ENCODE results near the gene MTA2.

The MTA2 gene

DNA sequence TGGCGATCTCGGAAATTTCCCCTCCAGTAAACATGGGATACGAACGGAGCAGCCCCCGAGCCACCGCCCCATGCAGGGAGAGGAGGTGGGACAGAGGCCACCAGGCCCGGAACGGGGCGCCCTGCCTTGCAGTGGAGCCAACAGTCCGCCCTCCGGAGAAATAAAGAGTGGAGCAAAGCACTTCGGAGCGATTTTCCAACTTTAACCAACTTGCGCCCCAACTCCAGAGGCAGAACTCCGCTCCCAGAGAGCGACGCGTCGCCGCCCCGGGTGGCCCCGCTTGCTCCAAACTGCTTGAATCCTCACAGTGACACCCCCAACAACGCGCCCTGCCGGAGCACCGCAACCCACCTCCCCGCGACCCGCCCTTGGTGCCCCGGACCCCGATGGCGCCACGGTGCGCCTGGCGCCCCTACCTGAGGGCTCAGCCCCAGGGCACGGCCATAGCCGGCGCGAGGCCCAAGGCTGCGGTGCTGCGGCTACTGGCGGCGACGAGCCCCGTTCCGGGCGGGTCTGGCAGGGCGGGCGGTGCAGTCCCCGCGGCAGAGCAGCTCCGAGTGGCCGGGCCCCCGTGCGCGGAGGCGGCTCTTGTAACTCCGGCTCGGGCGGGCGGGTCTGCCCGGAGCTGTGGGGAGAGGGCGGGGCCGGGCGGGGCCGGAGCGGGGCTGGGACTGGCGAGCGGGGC, 55.3 kb downstream of the MTA2 start, which contains the start of gene AHNAK:
Gene AHNAK (minus strand): TSS at position 563 of the 685 bp plus-strand sequence. CDS start 10,708 bp downstream, outside the sequence.
- H3K4me3 ChIP-seq (replicated peaks in 1 of 2; ENCODE audit: low read depth in 2 of 2, low read length in 2 of 2) = peak within 1 kb of the TSS; percentile 93 to 95
- peak; percentile 59 to 75 for DNase-seq (ENCODE audit: low read depth in 2 of 2)
- TF ChIP-seq, protein P1, sequence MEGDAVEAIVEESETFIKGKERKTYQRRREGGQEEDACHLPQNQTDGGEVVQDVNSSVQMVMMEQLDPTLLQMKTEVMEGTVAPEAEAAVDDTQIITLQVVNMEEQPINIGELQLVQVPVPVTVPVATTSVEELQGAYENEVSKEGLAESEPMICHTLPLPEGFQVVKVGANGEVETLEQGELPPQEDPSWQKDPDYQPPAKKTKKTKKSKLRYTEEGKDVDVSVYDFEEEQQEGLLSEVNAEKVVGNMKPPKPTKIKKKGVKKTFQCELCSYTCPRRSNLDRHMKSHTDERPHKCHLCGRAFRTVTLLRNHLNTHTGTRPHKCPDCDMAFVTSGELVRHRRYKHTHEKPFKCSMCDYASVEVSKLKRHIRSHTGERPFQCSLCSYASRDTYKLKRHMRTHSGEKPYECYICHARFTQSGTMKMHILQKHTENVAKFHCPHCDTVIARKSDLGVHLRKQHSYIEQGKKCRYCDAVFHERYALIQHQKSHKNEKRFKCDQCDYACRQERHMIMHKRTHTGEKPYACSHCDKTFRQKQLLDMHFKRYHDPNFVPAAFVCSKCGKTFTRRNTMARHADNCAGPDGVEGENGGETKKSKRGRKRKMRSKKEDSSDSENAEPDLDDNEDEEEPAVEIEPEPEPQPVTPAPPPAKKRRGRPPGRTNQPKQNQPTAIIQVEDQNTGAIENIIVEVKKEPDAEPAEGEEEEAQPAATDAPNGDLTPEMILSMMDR (IDR thresholded peaks at IDR 0.05; ENCODE audit: low read depth, low read length) = no peak

DNA sequence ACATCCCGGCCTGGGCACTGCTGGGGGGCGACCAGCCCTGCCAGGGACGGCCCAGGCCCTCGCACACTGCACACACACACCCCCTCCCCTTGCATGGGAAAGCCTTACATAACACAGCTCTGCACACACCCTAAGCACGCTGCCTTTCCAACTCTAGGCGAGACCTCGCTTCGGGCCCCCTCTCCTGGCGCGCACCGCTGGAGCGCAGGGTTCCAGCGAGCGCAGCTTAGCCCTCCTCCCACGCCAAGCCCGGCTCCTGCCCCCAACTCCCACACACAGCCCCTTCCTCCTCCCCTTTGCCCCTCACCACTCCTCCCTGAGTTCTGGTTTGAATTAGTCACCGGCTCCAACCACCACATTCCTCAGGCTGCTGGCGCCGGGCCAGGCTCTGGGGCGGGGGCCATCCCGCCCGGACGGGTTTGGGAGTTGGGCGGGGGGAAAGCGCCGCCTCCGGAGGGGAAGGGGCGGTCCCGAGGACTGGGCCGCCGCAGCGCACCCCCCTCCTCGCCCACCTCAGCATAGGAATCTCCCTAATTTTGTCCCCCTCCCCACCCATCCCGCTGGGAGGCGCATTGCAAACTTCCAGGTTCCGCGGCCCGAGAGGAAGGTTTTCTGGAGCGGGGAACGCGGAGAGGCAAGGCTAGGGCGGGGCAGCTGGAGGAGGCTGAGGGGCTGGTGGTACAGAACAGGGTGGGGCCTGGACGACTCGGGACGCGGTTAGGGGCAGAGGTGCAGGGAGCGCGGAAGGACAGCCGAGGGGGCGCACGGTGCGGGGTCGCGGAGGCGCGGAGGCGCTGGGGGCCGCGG, 56.0 kb downstream of the MTA2 start:
- peak; percentile 94 to 96 for DNase-seq (ENCODE audit: low read depth in 2 of 2)
- TF ChIP-seq, protein P1 (IDR thresholded peaks at IDR 0.05; ENCODE audit: low read depth, low read length) = no peak

DNA sequence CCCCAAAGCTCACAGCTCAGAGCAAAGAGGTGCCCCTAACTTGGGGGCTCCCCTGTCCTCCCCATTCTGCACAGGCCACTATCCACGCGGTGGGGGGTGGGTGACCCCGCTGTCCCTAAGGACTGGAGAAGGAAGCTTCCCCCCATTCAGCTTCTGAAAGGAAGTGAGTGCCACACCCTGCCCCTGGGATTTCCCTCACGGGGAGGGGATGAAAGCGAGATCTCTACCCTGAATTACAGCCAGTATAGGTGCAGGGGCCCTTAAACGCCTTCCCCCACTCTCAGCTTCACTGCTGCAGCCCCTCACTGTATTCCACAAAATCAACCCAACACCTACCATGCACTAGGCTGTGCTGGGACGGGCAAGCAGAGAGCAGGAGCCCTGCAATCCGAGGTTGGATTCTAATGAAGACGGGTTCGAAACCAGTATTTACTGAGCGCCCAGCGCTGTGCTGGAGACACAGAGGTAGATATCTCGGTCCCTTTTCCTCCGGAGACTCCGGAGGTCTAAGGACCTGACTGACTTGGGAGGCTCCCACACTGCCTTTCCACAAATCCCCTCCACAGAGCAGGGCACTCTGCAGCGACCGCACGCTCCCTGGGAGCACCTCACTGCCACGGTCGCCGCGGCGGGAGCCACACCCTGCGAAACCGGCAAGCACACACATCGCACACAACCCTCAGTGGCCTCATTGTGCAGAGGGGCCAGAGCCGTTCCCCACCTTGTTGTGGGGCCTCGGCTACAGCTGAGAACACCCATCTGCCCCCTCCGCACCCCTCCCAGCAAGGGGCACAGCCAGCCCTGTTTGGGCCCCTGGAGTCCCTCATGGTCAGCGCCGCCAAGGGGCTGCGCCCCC, 56.9 kb downstream of the MTA2 start:
- peak in 1 of 2 donors; percentile 45 for DNase-seq (ENCODE audit: low read depth in 2 of 2)
- H3K4me3 ChIP-seq (replicated peaks in 1 of 2; ENCODE audit: low read depth in 2 of 2, low read length in 2 of 2) = peak overlapping the region; percentile 93 to 95
- TF ChIP-seq, protein P1 (IDR thresholded peaks at IDR 0.05; ENCODE audit: low read depth, low read length) = no peak

More for the DNA sequence above, 56.0 kb downstream of the MTA2 start:
- peak overlapping the region; percentile 93 to 95 for H3K4me3 ChIP-seq (replicated peaks in 1 of 2; ENCODE audit: low read depth in 2 of 2, low read length in 2 of 2)

DNA sequence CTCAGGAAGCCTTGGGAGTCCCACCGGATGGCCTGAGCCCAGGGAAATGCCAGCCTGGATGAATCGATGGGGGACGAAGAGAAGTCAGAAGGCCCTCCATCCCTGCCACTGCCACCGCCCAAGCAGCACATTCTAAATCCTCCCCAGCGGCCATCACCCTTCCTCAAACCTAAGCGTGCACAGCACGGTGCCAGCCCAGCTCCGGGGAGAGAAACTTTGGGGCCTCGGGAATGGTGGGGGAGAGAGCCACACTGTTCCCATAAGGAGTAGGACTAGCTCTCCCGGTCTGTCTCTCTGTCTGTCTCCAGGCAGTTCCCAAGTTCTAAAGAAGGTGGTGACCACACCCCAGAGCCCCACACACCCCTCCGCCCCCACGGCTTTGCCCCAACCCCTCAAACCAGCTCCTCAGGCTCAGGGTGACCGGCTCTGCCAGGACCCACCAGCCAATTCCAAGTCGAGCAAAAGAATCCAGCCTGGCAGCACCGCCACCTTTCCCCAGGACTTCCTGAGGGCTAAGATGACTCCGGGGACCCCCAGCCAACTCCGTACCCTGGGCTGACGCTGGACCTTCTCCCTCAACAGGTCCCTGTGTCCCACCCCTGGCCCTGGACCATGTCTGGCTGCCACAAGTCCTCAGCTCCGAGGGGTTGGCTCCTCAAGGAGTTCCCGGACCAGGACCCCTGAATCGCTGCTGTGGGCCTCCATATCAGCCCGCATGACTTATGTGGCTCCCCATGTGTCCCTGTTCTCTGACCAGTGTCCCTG, 57.8 kb downstream of the MTA2 start:
- TF ChIP-seq, protein P1 (IDR thresholded peaks at IDR 0.05; ENCODE audit: low read depth, low read length) = no peak
- DNase-seq (ENCODE audit: low read depth in 2 of 2) = no peak
- peak overlapping the region; percentile 93 to 95 for H3K4me3 ChIP-seq (replicated peaks in 1 of 2; ENCODE audit: low read depth in 2 of 2, low read length in 2 of 2)

Data from cardiac fibroblast (primary cell).